ENCODE measurements around the gene AFAP1L2. TPM values are rescaled to one million over a fixed set of nuclear protein-coding genes. Genes with fewer than 3 reads are reported as not detected.
A peak's percentile ranks its signal among the peaks of the same experiment; 100 is the strongest.

Gene AFAP1L2
- total RNA-seq, 3 donors from 2014 or later = 4.2 to 43.9 (median 20.0) TPM

- peaks cover 0 to 17% of the 10 kb centered on the region in 2 donors for H3K4me1 ChIP-seq
- H3K36me3 ChIP-seq = no peaks in the 10 kb centered on the region
- TF ChIP-seq POLR2A (IDR thresholded peaks at IDR 0.05) (no peak), POLR2AphosphoS5 (IDR thresholded peaks at IDR 0.05) (no peak), CTCF (IDR thresholded peaks at IDR 0.05) (no peak)
- no peak overlapping the region for H3K4me3 ChIP-seq
- intact Hi-C loops (cut with DNase I; ENCODE audit: low total_unique reads) = no loop called here
- H3K27ac ChIP-seq = peak overlapping the region; percentile 46 to 63
- H3K9me3 ChIP-seq = no peaks in the 10 kb centered on the region
- H3K27me3 ChIP-seq = no peaks in the 10 kb centered on the region
- no peak for DNase-seq (ENCODE audit: low spot score in 2 of 2)
These were observed 47.4 kb downstream of the AFAP1L2 start for GRCh38 chr10:114356751-114357514.

GRCh38 chr10:114356126-114356525 is 48.2 kb downstream of the AFAP1L2 start:
- DNase-seq (ENCODE audit: low spot score in 2 of 2) = no peak
- Histone ChIP-seq H3K9me3 (no peaks in the 10 kb centered on the region), H3K4me3 (no peak overlapping the region), H3K27me3 (no peaks in the 10 kb centered on the region), H3K36me3 (no peaks in the 10 kb centered on the region), H3K4me1 (peaks cover 0 to 17% of the 10 kb centered on the region in 2 donors), H3K27ac (no peak overlapping the region)
- TF ChIP-seq POLR2A (IDR thresholded peaks at IDR 0.05) (no peak), POLR2AphosphoS5 (IDR thresholded peaks at IDR 0.05) (no peak), CTCF (IDR thresholded peaks at IDR 0.05) (no peak)
- intact Hi-C loops (cut with DNase I; ENCODE audit: low total_unique reads) = no loop called here

GRCh38 chr10:114353383-114353782 is 50.9 kb downstream of the AFAP1L2 start:
- intact Hi-C loops (cut with DNase I; ENCODE audit: low total_unique reads) = loop anchor here (5.0 kb wide), 1 partner anchor 529 kb away; no protein-coding TSS in a partner anchor
- Histone ChIP-seq H3K4me1 (peaks cover 0 to 17% of the 10 kb centered on the region in 2 donors), H3K27me3 (no peaks in the 10 kb centered on the region), H3K36me3 (no peaks in the 10 kb centered on the region), H3K4me3 (no peak overlapping the region), H3K27ac (no peak overlapping the region), H3K9me3 (no peaks in the 10 kb centered on the region)
- TF ChIP-seq CTCF (IDR thresholded peaks at IDR 0.05) = no peak
- no peak for TF ChIP-seq POLR2AphosphoS5 (IDR thresholded peaks at IDR 0.05)
- TF ChIP-seq POLR2A (IDR thresholded peaks at IDR 0.05) = no peak
- DNase-seq (ENCODE audit: low spot score in 2 of 2) = no peak

DNA sequence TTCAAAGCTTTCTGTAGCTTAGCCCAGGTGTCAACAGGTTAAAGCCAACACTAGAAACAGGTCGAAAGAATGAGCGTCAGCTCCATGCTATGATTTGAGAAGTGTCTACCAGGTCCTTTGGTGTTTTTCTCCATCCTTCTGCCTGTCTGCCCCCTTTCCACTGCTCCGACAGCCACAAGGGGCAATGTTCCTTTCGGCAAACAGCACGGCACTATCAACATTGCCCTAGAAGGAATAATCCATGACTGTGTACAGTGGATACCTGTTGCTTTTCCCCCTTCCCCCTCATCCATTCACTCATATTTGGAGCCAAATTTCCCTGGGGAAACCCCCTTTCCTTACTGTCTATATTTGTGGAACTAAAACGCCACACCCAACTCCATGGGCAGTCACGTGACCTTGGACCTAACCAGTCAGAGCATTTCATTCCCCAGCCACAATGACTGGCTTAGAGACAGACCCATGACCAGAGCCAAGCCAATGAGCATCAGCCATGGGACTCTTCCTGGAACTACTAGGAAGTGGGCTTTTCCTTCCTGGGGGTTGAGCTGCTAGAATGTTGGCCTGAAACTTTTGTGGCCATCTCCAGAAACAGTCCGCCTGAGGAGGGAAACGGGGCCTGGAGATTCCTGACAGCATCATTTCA is 51.5 kb downstream of the AFAP1L2 start:
- Histone ChIP-seq H3K4me1 (peaks cover 0 to 17% of the 10 kb centered on the region in 2 donors), H3K9me3 (no peaks in the 10 kb centered on the region), H3K4me3 (no peak overlapping the region), H3K36me3 (no peaks in the 10 kb centered on the region), H3K27ac (no peak overlapping the region), H3K27me3 (no peaks in the 10 kb centered on the region)
- no peak for DNase-seq (ENCODE audit: low spot score in 2 of 2)
- no peak for TF ChIP-seq CTCF (IDR thresholded peaks at IDR 0.05)
- no peak for TF ChIP-seq POLR2AphosphoS5 (IDR thresholded peaks at IDR 0.05)
- TF ChIP-seq POLR2A (IDR thresholded peaks at IDR 0.05) = no peak
- intact Hi-C loops (cut with DNase I; ENCODE audit: low total_unique reads) = loop anchor here (5.0 kb wide), 1 partner anchor 530 kb away; no protein-coding TSS in a partner anchor

GRCh38 chr10:114350751-114351150 is 53.6 kb downstream of the AFAP1L2 start:
- Histone ChIP-seq H3K27me3 (no peaks in the 10 kb centered on the region), H3K27ac (peak overlapping the region; percentile 41 to 54), H3K4me3 (no peak overlapping the region), H3K4me1 (peaks cover under 1 to 4% of the 10 kb centered on the region in 2 donors), H3K9me3 (no peaks in the 10 kb centered on the region), H3K36me3 (no peaks in the 10 kb centered on the region)
- intact Hi-C loops (cut with DNase I; ENCODE audit: low total_unique reads) = loop anchor here (5.0 kb wide), 1 partner anchor 532 kb away; no protein-coding TSS in a partner anchor
- DNase-seq (ENCODE audit: low spot score in 2 of 2) = no peak
- TF ChIP-seq POLR2A (IDR thresholded peaks at IDR 0.05) = no peak
- TF ChIP-seq POLR2AphosphoS5 (IDR thresholded peaks at IDR 0.05) = no peak
- TF ChIP-seq CTCF (IDR thresholded peaks at IDR 0.05) = no peak
